HG02981 (cell line): ENCODE data around the gene ZSCAN1.
A peak's percentile ranks its signal among the peaks of the same experiment; 100 is the strongest.

Source experiments
- ATAC-seq: cut with Tn5 transposase; IDR thresholded peaks from one replicate; pipeline ENCODE4 v1.9.1; 2021; ENCODE audit warnings: mild to moderate bottlenecking, moderate library complexity; ENCODE audit not compliant: unreplicated experiment

The ZSCAN1 gene

GRCh38 chr19:58067240-58067912 lies 33.6 kb downstream of the ZSCAN1 start:
- no peak for ATAC-seq

- no peak for ATAC-seq
Observed at GRCh38 chr19:58079792-58080191, 46.0 kb downstream of the ZSCAN1 start.

- no peak for ATAC-seq
Observed at GRCh38 chr19:58083021-58083420, 49.2 kb downstream of the ZSCAN1 start.

GRCh38 chr19:58084596-58085347 lies 50.9 kb downstream of the ZSCAN1 start:
- no peak for ATAC-seq

- ATAC-seq = no peak
Observed at GRCh38 chr19:58085348-58085875, 51.6 kb downstream of the ZSCAN1 start.

- no peak for ATAC-seq
Observed at GRCh38 chr19:58086825-58087710, 53.2 kb downstream of the ZSCAN1 start.

GRCh38 chr19:58088521-58089052 lies 54.8 kb downstream of the ZSCAN1 start:
- no peak for ATAC-seq

- no peak for ATAC-seq
Observed at GRCh38 chr19:58089846-58090245, 56.0 kb downstream of the ZSCAN1 start.

- ATAC-seq = no peak
Observed at GRCh38 chr19:58091251-58091995, 57.6 kb downstream of the ZSCAN1 start.

GRCh38 chr19:58093071-58093470 lies 59.2 kb downstream of the ZSCAN1 start:
- no peak for ATAC-seq

- ATAC-seq = no peak
Observed at GRCh38 chr19:58095328-58095727, 61.5 kb downstream of the ZSCAN1 start.

GRCh38 chr19:58096884-58097283 lies 63.1 kb downstream of the ZSCAN1 start:
- ATAC-seq = no peak

- ATAC-seq = no peak
Observed at GRCh38 chr19:58097349-58097748, 63.5 kb downstream of the ZSCAN1 start.

- ATAC-seq = peak; percentile 81
Observed at GRCh38 chr19:58097781-58098681, 64.2 kb downstream of the ZSCAN1 start, which contains the start of gene ZSCAN18. TSS of gene ZSCAN18 (minus strand) at chr19:58098231. CDS start at chr19:58090267, 7,964 bp downstream.

GRCh38 chr19:58098682-58098998 lies 64.8 kb downstream of the ZSCAN1 start:
- no peak for ATAC-seq
